HG03460 (cell line): ENCODE data around the gene KLHL28.
"Not testable (repeated sequence)": the region's sequence is repeated elsewhere in the genome, so short reads cannot be mapped to it uniquely, and the experiment has no call there.

Experiments used
- ATAC-seq: cut with Tn5 transposase; IDR thresholded peaks from one replicate; pipeline ENCODE4 v1.9.1; 2021; ENCODE audit not compliant: unreplicated experiment

KLHL28 gene

DNA sequence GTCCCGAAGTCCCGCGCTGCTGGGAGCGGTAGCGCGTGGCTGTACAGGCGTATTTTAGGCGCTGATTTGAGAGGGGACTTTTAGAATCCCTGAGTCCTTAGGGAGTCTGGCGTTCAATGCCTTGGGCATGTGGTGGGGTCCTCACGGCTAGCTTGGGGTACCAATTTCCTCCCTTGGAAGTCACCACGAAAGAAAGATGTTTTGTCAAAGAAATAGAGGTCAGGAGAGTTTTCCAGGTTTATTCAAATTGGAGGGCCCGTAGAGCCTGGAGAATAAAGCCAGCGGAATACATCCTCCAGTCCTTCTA, 63.9 kb downstream of the KLHL28 start:
- ATAC-seq = no peak

DNA sequence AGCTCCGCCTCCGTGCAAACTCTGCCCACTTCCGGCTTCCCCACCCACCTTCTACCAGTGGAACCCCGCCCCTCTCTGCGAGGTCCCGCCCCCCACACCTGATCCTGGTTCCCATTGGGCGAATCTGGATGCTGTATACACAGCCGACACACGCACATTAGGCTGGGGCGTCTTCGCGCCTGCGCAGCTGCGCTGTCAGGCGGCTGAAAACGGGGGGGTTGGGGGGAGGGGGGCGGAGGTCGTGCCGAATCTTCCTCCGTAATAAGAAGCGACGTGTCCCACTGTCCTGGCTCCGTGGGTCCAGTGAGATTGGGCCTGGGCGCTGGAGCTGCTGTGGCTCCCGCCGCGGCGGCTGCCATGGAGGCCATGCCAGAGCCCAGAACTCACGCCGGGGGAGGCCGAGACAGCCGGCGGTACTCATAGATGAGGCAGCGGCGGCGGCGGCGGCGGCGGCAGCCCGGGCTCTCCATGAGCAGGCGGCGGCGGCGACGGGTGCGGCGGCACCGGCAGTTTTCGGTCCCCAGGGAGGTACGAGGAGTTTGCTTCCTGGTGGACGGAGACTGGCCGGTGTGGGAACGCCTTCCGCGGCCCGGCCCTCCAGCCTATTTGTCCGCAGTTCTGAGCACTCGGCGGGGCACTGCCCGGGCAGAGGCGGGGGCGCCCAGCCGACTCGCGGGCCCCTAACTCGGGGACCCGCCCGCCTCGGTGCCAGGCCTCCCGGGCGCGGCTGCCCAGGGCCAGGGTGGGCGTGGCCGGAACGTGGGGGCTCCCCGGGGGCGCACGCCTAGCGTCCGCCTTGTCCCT, 64.5 kb downstream of the KLHL28 start:
- peak; percentile 94 for ATAC-seq

GRCh38 chr14:44896275-44897040, 65.3 kb downstream of the KLHL28 start:
- ATAC-seq = peak; percentile 2

DNA sequence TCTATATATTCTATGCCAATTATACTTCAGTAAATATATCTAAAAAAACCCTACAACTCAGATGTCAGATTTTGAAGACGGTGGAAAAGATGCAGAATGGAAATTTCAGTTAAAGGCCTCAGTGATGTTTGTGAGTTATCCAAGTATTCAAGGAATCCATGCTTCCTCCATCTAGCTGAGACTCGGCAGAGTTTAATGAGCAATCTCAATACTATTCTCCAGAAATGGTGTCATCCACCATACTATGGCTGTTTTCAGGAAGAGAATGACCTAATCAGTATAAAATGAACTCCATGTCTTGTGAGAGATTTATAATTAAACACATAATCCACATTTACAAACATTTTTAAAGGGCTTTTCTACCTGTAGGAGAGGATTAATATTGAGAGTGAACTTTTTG, 66.0 kb downstream of the KLHL28 start:
- ATAC-seq = no peak

DNA sequence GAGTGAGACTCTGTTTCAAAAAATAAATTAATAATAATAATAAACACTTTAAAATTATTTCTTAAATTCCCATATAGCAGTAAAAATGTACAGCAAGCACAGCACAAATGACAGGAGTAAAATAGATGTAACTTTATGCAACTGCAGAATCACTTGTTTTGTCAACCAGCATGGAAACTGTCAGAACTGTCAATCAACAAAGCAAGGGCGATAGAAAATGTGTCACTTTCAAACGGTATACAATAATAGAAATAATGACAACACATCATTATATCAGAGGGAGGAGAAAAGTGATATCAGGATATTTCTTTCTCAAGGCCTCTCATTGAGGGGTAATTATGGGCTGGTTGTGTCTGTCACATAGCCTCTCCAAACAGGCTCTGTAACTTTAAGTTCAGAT, 68.2 kb downstream of the KLHL28 start:
- no peak for ATAC-seq

DNA sequence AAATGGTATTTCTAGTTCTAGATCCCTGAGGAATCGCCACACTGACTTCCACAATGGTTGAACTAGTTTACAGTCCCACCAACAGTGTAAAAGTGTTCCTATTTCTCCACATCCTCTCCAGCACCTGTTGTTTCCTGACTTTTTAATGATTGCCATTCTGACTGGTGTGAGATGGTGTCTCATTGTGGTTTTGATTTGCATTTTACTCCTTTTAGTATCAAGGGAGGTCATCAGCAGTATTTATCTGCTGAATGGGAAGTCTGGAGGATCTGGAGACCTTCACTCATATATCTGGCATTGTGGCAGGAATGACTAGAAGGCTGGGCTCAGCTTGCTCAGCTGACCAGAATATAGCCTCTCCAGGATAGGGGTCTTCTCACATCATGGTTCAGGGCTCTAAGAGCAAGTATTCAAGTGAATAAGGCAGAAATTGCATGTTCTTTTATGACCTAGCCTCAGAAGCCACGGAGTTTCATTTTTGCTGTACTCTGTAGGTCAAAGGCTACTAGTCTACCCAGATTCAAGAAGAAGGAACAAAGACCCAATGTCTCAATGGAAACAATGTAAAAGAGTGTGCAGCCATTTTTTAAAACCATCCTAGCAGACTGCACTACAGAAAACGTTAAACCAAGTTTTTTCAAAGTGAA, 69.9 kb downstream of the KLHL28 start:
- ATAC-seq = not testable (repeated sequence)

GRCh38 chr14:44889595-44890471, 71.9 kb downstream of the KLHL28 start:
- ATAC-seq = no peak

DNA sequence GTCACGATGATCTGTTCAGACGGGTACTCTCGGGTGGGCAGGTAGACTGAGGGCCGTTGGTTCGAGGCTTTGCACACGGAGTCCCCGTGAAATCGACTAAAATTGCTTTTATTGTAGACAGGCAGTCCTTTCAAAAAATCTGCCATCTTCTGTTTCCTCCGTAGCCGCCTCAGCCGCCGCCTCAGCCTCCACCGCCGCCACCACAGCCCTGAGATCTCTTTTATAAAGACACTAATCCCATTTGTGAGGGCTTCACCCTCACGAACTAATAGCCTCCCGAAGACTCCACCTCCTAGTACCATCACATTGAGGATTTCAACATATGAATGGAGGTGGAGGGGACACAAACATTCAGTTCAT, 74.2 kb downstream of the KLHL28 start:
- ATAC-seq = no peak

GRCh38 chr14:44886860-44887595, 74.7 kb downstream of the KLHL28 start:
- no peak for ATAC-seq

GRCh38 chr14:44880791-44881190, 81.0 kb downstream of the KLHL28 start:
- no peak for ATAC-seq
